ENCODE measurements around the gene LPP. TPM values are rescaled to one million over a fixed set of nuclear protein-coding genes. Genes with fewer than 3 reads are reported as not detected.

The LPP gene
- polyA plus RNA-seq, 3 donors from 2014 or later: 6.5 to 33.5 (median 11.3) TPM

- H3K27ac Mint-ChIP-seq: peak overlapping the region in 2 of 6 donors; percentile 20 to 23
- peaks cover 0 to 12% (median 3%) of the 10 kb centered on the region in 3 donors for H3K36me3 Mint-ChIP-seq
Observed at GRCh38 chr3:188279502-188280335, 125.8 kb downstream of the LPP start.

GRCh38 chr3:188280627-188281026 is 126.7 kb downstream of the LPP start:
- Mint-ChIP-seq H3K36me3 (peaks cover 0 to 12% (median 3%) of the 10 kb centered on the region in 3 donors), H3K4me3 (no peak overlapping the region), H3K4me1 (peaks cover 14 to 40% of the 10 kb centered on the region in 2 donors), H3K27me3 (ENCODE audit: low read depth in 3 of 3) (no peaks in the 10 kb centered on the region), H3K27ac (no peak overlapping the region), H3K9me3 (no peaks in the 10 kb centered on the region)
- DNase-seq: no peak

More at GRCh38 chr3:188279502-188280335, 125.8 kb downstream of the LPP start:
- no peaks in the 10 kb centered on the region for H3K9me3 Mint-ChIP-seq
- H3K4me3 Mint-ChIP-seq: no peak overlapping the region
- DNase-seq: no peak
- no peaks in the 10 kb centered on the region for H3K27me3 Mint-ChIP-seq (ENCODE audit: low read depth in 3 of 3)
- peaks cover 13 to 39% of the 10 kb centered on the region in 2 donors for H3K4me1 Mint-ChIP-seq

- H3K27ac Mint-ChIP-seq: peak overlapping the region in 2 of 6 donors; percentile 37 to 59
- no peaks in the 10 kb centered on the region for H3K9me3 Mint-ChIP-seq
- DNase-seq: no peak
- H3K36me3 Mint-ChIP-seq: peaks cover 0 to 7% (median 7%) of the 10 kb centered on the region in 3 donors
- peaks cover 16 to 28% of the 10 kb centered on the region in 2 donors for H3K4me1 Mint-ChIP-seq
- H3K27me3 Mint-ChIP-seq (ENCODE audit: low read depth in 3 of 3): no peaks in the 10 kb centered on the region
- H3K4me3 Mint-ChIP-seq: no peak overlapping the region
Observed at GRCh38 chr3:188282871-188283270, 128.9 kb downstream of the LPP start.

- Mint-ChIP-seq H3K27me3 (ENCODE audit: low read depth in 3 of 3) (no peaks in the 10 kb centered on the region), H3K4me3 (no peak overlapping the region), H3K27ac (peak overlapping the region in 1 of 6 donors; percentile 27), H3K36me3 (peaks cover 0 to 6% (median 4%) of the 10 kb centered on the region in 3 donors), H3K4me1 (peaks cover 16 to 23% of the 10 kb centered on the region in 2 donors), H3K9me3 (no peaks in the 10 kb centered on the region)
- no peak for DNase-seq
Observed at GRCh38 chr3:188283347-188283746, 129.4 kb downstream of the LPP start.

- Mint-ChIP-seq H3K27ac (peak overlapping the region in 2 of 6 donors; percentile 70 to 79), H3K9me3 (no peaks in the 10 kb centered on the region), H3K4me1 (peaks cover 16 to 20% of the 10 kb centered on the region in 2 donors), H3K27me3 (ENCODE audit: low read depth in 3 of 3) (no peaks in the 10 kb centered on the region), H3K4me3 (peak overlapping the region in 1 of 5 donors; percentile 30), H3K36me3 (peaks cover 0 to 4% (median 0%) of the 10 kb centered on the region in 3 donors)
- no peak for DNase-seq
Observed at GRCh38 chr3:188284455-188285212, 130.7 kb downstream of the LPP start.

- peaks cover 20 to 25% of the 10 kb centered on the region in 2 donors for H3K4me1 Mint-ChIP-seq
- H3K9me3 Mint-ChIP-seq: no peaks in the 10 kb centered on the region
- no peak overlapping the region for H3K27ac Mint-ChIP-seq
- H3K4me3 Mint-ChIP-seq: no peak overlapping the region
- DNase-seq: no peak
- peaks cover 0 to 3% (median 0%) of the 10 kb centered on the region in 3 donors for H3K27me3 Mint-ChIP-seq (ENCODE audit: low read depth in 3 of 3)
- H3K36me3 Mint-ChIP-seq: peaks cover 6 to 12% (median 7%) of the 10 kb centered on the region in 3 donors
Observed at GRCh38 chr3:188286087-188286513, 132.1 kb downstream of the LPP start.

GRCh38 chr3:188287339-188287738 is 133.4 kb downstream of the LPP start:
- Mint-ChIP-seq H3K4me3 (no peak overlapping the region), H3K27me3 (ENCODE audit: low read depth in 3 of 3) (peaks cover 0 to 3% (median 0%) of the 10 kb centered on the region in 3 donors), H3K9me3 (no peaks in the 10 kb centered on the region), H3K4me1 (peaks cover 26 to 30% of the 10 kb centered on the region in 2 donors), H3K27ac (no peak overlapping the region), H3K36me3 (peaks cover 7 to 13% (median 8%) of the 10 kb centered on the region in 3 donors)
- DNase-seq: no peak

GRCh38 chr3:188287762-188288505 is 134.0 kb downstream of the LPP start:
- no peak overlapping the region for H3K4me3 Mint-ChIP-seq
- peaks cover 7 to 13% (median 8%) of the 10 kb centered on the region in 3 donors for H3K36me3 Mint-ChIP-seq
- peaks cover 0 to 3% (median 0%) of the 10 kb centered on the region in 3 donors for H3K27me3 Mint-ChIP-seq (ENCODE audit: low read depth in 3 of 3)

GRCh38 chr3:188292251-188292650 is 138.3 kb downstream of the LPP start:
- H3K36me3 Mint-ChIP-seq: peaks cover 7 to 15% (median 11%) of the 10 kb centered on the region in 3 donors
- no peaks in the 10 kb centered on the region for H3K9me3 Mint-ChIP-seq
- peaks cover 20 to 43% of the 10 kb centered on the region in 2 donors for H3K4me1 Mint-ChIP-seq
- DNase-seq: no peak
- H3K27ac Mint-ChIP-seq: no peak overlapping the region
- H3K27me3 Mint-ChIP-seq (ENCODE audit: low read depth in 3 of 3): peaks cover 0 to 3% (median 0%) of the 10 kb centered on the region in 3 donors
- H3K4me3 Mint-ChIP-seq: no peak overlapping the region

More at GRCh38 chr3:188287762-188288505, 134.0 kb downstream of the LPP start:
- Mint-ChIP-seq H3K9me3 (no peaks in the 10 kb centered on the region), H3K4me1 (peaks cover 23 to 30% of the 10 kb centered on the region in 2 donors), H3K27ac (no peak overlapping the region)
- no peak for DNase-seq

GRCh38 chr3:188292827-188293226 is 138.9 kb downstream of the LPP start:
- Mint-ChIP-seq H3K4me1 (peaks cover 24 to 48% of the 10 kb centered on the region in 2 donors), H3K36me3 (peaks cover 7 to 13% (median 11%) of the 10 kb centered on the region in 3 donors), H3K4me3 (no peak overlapping the region), H3K27ac (no peak overlapping the region), H3K9me3 (no peaks in the 10 kb centered on the region), H3K27me3 (ENCODE audit: low read depth in 3 of 3) (peaks cover 0 to 3% (median 0%) of the 10 kb centered on the region in 3 donors)
- DNase-seq: no peak

GRCh38 chr3:188294113-188294512 is 140.2 kb downstream of the LPP start:
- Mint-ChIP-seq H3K36me3 (peaks cover 7 to 16% (median 13%) of the 10 kb centered on the region in 3 donors), H3K9me3 (no peaks in the 10 kb centered on the region), H3K4me1 (peaks cover 36 to 61% of the 10 kb centered on the region in 2 donors), H3K27ac (peak overlapping the region in 1 of 6 donors; percentile 6), H3K27me3 (ENCODE audit: low read depth in 3 of 3) (peaks cover 0 to 3% (median 0%) of the 10 kb centered on the region in 3 donors), H3K4me3 (peak overlapping the region in 1 of 5 donors; percentile 23)
- DNase-seq: no peak

- DNase-seq: no peak
- H3K27ac Mint-ChIP-seq: no peak overlapping the region
- no peaks in the 10 kb centered on the region for H3K9me3 Mint-ChIP-seq
- H3K27me3 Mint-ChIP-seq (ENCODE audit: low read depth in 3 of 3): peaks cover 0 to 3% (median 0%) of the 10 kb centered on the region in 3 donors
- peaks cover 40 to 66% of the 10 kb centered on the region in 2 donors for H3K4me1 Mint-ChIP-seq
- H3K36me3 Mint-ChIP-seq: peaks cover 7 to 20% (median 13%) of the 10 kb centered on the region in 3 donors
- peak overlapping the region in 1 of 5 donors; percentile 51 for H3K4me3 Mint-ChIP-seq
Observed at GRCh38 chr3:188294823-188295487, 141.0 kb downstream of the LPP start.
